ENCODE results near the gene SLC22A15. TPM values are rescaled to one million over a fixed set of nuclear protein-coding genes. Genes with fewer than 3 reads are reported as not detected.

The SLC22A15 gene
- total and polyA plus RNA-seq, 2 experiments from 2014 or later = 2.7 to 3.8 TPM

DNA sequence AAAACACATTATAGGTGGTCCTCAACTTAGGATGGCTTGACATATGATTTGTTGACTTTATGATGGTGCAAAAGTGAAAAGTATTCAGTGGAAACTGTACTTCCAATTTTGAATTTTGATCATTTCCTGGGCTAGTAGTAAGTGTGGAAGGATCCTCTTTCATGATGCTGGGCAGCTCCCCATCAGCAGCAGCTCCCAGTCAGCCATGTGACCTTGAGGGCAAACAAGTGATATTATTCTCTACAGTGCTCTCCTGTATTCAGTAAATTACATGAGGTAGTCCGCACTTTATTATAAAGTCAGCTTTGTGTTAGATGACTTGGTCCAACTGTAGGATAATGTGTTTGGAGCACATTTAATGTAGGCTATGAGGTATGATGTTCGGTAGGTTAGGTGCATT lies 36.4 kb downstream of the SLC22A15 start:
- no peak for ATAC-seq
- no peaks in the 10 kb centered on the region for H3F3A ChIP-seq (replicated peaks; ENCODE audit: low read depth)
- H3K27ac ChIP-seq (ENCODE audit: low read depth) = no peak overlapping the region
- Mint-ChIP-seq H3K9me3 (no peaks in the 10 kb centered on the region), H3K36me3 (ENCODE audit: low read depth) (no peaks in the 10 kb centered on the region), H3K4me1 (peaks cover 7% of the 10 kb centered on the region), H3K27ac (no peak overlapping the region), H3K4me3 (no peak overlapping the region), H3K27me3 (ENCODE audit: insufficient read depth, low read depth, poor library complexity) (peaks cover 2% of the 10 kb centered on the region)
- TF ChIP-seq ZNF114 (CRISPR knock-in tag; IDR thresholded peaks at IDR 0.05) (no peak), REST (IDR thresholded peaks at IDR 0.05; ENCODE audit: unreplicated experiment) (no peak), ZNF331 (CRISPR knock-in tag; IDR thresholded peaks at IDR 0.05; ENCODE audit: low read depth) (no peak), CREB1 (CRISPR knock-in tag; IDR thresholded peaks at IDR 0.05; ENCODE audit: low read depth) (no peak), ETS1 (IDR thresholded peaks at IDR 0.05) (no peak), NANOG (IDR thresholded peaks at IDR 0.05; ENCODE audit: borderline replicate concordance) (no peak), POLR2AphosphoS5 (IDR thresholded peaks at IDR 0.05; ENCODE audit: low read depth) (no peak), JUNB (IDR thresholded peaks at IDR 0.05; ENCODE audit: unreplicated experiment) (no peak)
- H3K4me1 ChIP-seq (ENCODE audit: insufficient read depth) = no peaks in the 10 kb centered on the region
- no peaks in the 10 kb centered on the region for H3K27me3 ChIP-seq (ENCODE audit: insufficient read depth)
- H4K20me1 ChIP-seq (replicated peaks; ENCODE audit: insufficient read depth) = no peaks in the 10 kb centered on the region
- H3K79me2 ChIP-seq (replicated peaks; ENCODE audit: insufficient read depth) = no peaks in the 10 kb centered on the region
- H3K9me2 ChIP-seq (ENCODE audit: insufficient read depth) = no peaks in the 10 kb centered on the region
- no peak overlapping the region for H3K4me3 ChIP-seq
- no peak overlapping the region for H2AFZ ChIP-seq
- DNase-seq (ENCODE audit: low spot score) = no peak
- no peak overlapping the region for H3K4me2 ChIP-seq
- no peaks in the 10 kb centered on the region for H3K36me3 ChIP-seq (ENCODE audit: insufficient read depth)

DNA sequence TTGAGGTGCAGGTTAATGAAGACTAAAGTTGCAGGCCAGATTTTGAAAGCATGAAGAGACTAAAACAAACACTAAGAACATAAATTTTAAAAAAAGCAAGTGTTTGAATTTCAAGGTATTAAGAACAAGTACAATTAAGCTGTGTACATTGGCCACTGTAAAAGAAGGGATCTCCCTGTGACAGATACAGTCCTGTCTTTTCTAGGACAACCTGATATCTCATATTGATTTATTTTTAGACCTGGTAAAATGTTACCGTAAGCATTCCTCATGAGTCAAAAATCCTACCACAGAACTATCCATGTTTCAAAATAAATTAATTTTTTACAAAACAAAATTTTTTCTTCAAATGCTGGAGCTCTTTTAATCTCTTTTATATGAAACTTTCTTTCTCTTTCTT lies 39.4 kb downstream of the SLC22A15 start:
- Histone ChIP-seq H2AFZ (no peak overlapping the region), H3K27ac (ENCODE audit: low read depth) (no peak overlapping the region), H3K9me2 (ENCODE audit: insufficient read depth) (no peaks in the 10 kb centered on the region), H3K79me2 (replicated peaks; ENCODE audit: insufficient read depth) (no peaks in the 10 kb centered on the region), H3K27me3 (ENCODE audit: insufficient read depth) (no peaks in the 10 kb centered on the region), H3F3A (replicated peaks; ENCODE audit: low read depth) (no peaks in the 10 kb centered on the region), H3K4me1 (ENCODE audit: insufficient read depth) (no peaks in the 10 kb centered on the region), H4K20me1 (replicated peaks; ENCODE audit: insufficient read depth) (no peaks in the 10 kb centered on the region), H3K4me3 (no peak overlapping the region), H3K36me3 (ENCODE audit: insufficient read depth) (no peaks in the 10 kb centered on the region), H3K4me2 (no peak overlapping the region)
- peaks cover 9% of the 10 kb centered on the region for H3K4me1 Mint-ChIP-seq
- H3K36me3 Mint-ChIP-seq (ENCODE audit: low read depth) = peaks cover 2% of the 10 kb centered on the region; the same call in 2 of the 3 replicates
- DNase-seq (ENCODE audit: low spot score) (no peak), ATAC-seq (no peak)
- no peaks in the 10 kb centered on the region for H3K9me3 Mint-ChIP-seq
- H3K27ac Mint-ChIP-seq = no peak overlapping the region
- no peaks in the 10 kb centered on the region for H3K27me3 Mint-ChIP-seq (ENCODE audit: insufficient read depth, low read depth, poor library complexity)
- TF ChIP-seq NANOG (IDR thresholded peaks at IDR 0.05; ENCODE audit: borderline replicate concordance) = no peak
- TF ChIP-seq POLR2AphosphoS5 (IDR thresholded peaks at IDR 0.05; ENCODE audit: low read depth) = no peak
- no peak for TF ChIP-seq CREB1 (CRISPR knock-in tag; IDR thresholded peaks at IDR 0.05; ENCODE audit: low read depth)
- TF ChIP-seq ZNF331 (CRISPR knock-in tag; IDR thresholded peaks at IDR 0.05; ENCODE audit: low read depth) = no peak
- no peak for TF ChIP-seq ETS1 (IDR thresholded peaks at IDR 0.05)
- no peak for TF ChIP-seq STAT1 (IDR thresholded peaks at IDR 0.05; ENCODE audit: unreplicated experiment)
- no peak for TF ChIP-seq REST (IDR thresholded peaks at IDR 0.05; ENCODE audit: unreplicated experiment)
- H3K4me3 Mint-ChIP-seq = no peak overlapping the region

All from GM23338 (cell line).